IMR-90 (cell line): ENCODE measurements around the gene MRFAP1L1. TPM values are rescaled to one million over a fixed set of nuclear protein-coding genes. Genes with fewer than 3 reads are reported as not detected.

Experiments
- ATAC-seq: fragments of 200-7000 bp; cut with Tn5 transposase; 2 replicates; pipeline ENCODE4 v1.9.1; 2020; ENCODE audit warnings: low read depth, mild to moderate bottlenecking, moderate library complexity
- BruUV-seq: library from RNA; stranded (reverse); fragments of 400-500 nt; replicated peaks from 2 replicates; lab custom pipeline; 2021; lab: Mats Ljungman, UMichigan
- CTCF ChIA-PET: fragments of 300-600 bp; formaldehyde crosslinking; extraction: SDS; loops from one replicate; lab custom pipeline; 2021; ENCODE audit warnings: antibody characterized with exemption; lab: Yijun Ruan, JAX
- POLR2A ChIA-PET: fragments of 300-600 bp; sonication (Branson Sonifier 250); formaldehyde crosslinking; loops from one replicate; lab custom pipeline; 2022; ENCODE audit warnings: antibody characterized with exemption; ENCODE audit not compliant: unreplicated experiment; lab: Charles Lee
- DNase-seq: peaks from one replicate; pipeline ENCODE4 v3.0.0; 2013
- H2AFZ ChIP-seq: replicated peaks from 2 replicates; pipeline ENCODE3; 2013; ENCODE audit warnings: low read length, mild to moderate bottlenecking; ENCODE audit not compliant: poor library complexity
- H2AK5ac ChIP-seq: 2 replicates; pipeline ENCODE4 v1.6.1; 2013; ENCODE audit warnings: low read depth, low read length, inconsistent platforms
- H2AK9ac ChIP-seq: replicated peaks from 2 replicates; pipeline ENCODE3; 2013; ENCODE audit warnings: mild to moderate bottlenecking, low read depth, low read length, moderate library complexity; ENCODE audit not compliant: poor library complexity
- H2BK120ac ChIP-seq: 2 replicates; pipeline ENCODE4 v1.6.1; 2013; ENCODE audit warnings: low read depth, low read length, inconsistent platforms
- H2BK15ac ChIP-seq: 3 replicates; pipeline ENCODE4 v1.6.1; 2013; ENCODE audit warnings: low read depth, low read length, inconsistent platforms
- H2BK20ac ChIP-seq: 2 replicates; pipeline ENCODE4 v1.6.1; 2013; ENCODE audit warnings: low read depth, mild to moderate bottlenecking, inconsistent platforms, low read length, moderate library complexity
- H2BK5ac ChIP-seq: 2 replicates; pipeline ENCODE4 v1.6.1; 2013; ENCODE audit warnings: mild to moderate bottlenecking, low read depth, low read length, inconsistent platforms; ENCODE audit not compliant: poor library complexity, severe bottlenecking
- H3K14ac ChIP-seq: replicated peaks from 2 replicates; pipeline ENCODE4 v1.6.1; 2013; ENCODE audit warnings: low read depth, low read length, inconsistent platforms
- H3K18ac ChIP-seq: 2 replicates; pipeline ENCODE4 v1.6.1; 2013; ENCODE audit warnings: low read depth, low read length, control low read depth
- H3K23ac ChIP-seq: 2 replicates; pipeline ENCODE4 v1.6.1; 2013; ENCODE audit warnings: low read depth, low read length, inconsistent platforms
- H3K27ac ChIP-seq: 2 replicates; pipeline ENCODE4 v1.5.1; 2013; ENCODE audit warnings: mild to moderate bottlenecking, control low read depth, low read length; ENCODE audit not compliant: insufficient read depth
- H3K27me3 ChIP-seq: 2 replicates; pipeline ENCODE4 v1.6.1; 2013; ENCODE audit warnings: low read length; ENCODE audit not compliant: control insufficient read depth, insufficient read depth
- H3K36me3 ChIP-seq: 2 replicates; pipeline ENCODE4 v1.6.1; 2013; ENCODE audit warnings: low read length, mixed read lengths; ENCODE audit not compliant: control insufficient read depth, insufficient read depth
- H3K4ac ChIP-seq: 2 replicates; pipeline ENCODE4 v1.6.1; 2013; ENCODE audit warnings: low read depth, low read length, inconsistent platforms
- H3K4me1 ChIP-seq: 2 replicates; pipeline ENCODE4 v1.6.1; 2013; ENCODE audit warnings: low read length, mixed read lengths; ENCODE audit not compliant: control insufficient read depth, insufficient read depth
- H3K4me2 ChIP-seq: 2 replicates; pipeline ENCODE4 v1.6.1; 2013; ENCODE audit warnings: low read depth, mild to moderate bottlenecking, control low read depth, low read length, moderate library complexity
- H3K4me3 ChIP-seq: 2 replicates; pipeline ENCODE4 v1.5.1; 2013; ENCODE audit warnings: low read depth, mild to moderate bottlenecking, control low read depth, low read length, moderate library complexity; ENCODE audit not compliant: insufficient read depth
- H3K56ac ChIP-seq: 2 replicates; pipeline ENCODE4 v1.6.1; 2013; ENCODE audit warnings: low read length, inconsistent platforms; ENCODE audit not compliant: insufficient read depth; ENCODE audit errors: extremely low read depth
- H3K79me1 ChIP-seq, 2 experiments: 2 replicates each; pipeline ENCODE4 v1.6.1; 2013; ENCODE audit warnings: low read length in 2 of 2, inconsistent platforms in 1 of 2, low read depth in 1 of 2
- H3K9ac ChIP-seq: 2 replicates; pipeline ENCODE4 v1.6.1; 2013; ENCODE audit warnings: low read depth, low read length, control low read depth
- H3K9me1 ChIP-seq: 2 replicates; pipeline ENCODE4 v1.6.1; 2013; ENCODE audit warnings: low read length, inconsistent platforms; ENCODE audit not compliant: insufficient read depth
- H3K9me3 ChIP-seq: 2 replicates; pipeline ENCODE4 v1.6.1; 2013; ENCODE audit warnings: low read length; ENCODE audit not compliant: control insufficient read depth, insufficient read depth
- H4K20me1 ChIP-seq: 2 replicates; pipeline ENCODE4 v1.6.1; 2013; ENCODE audit warnings: low read length, inconsistent platforms; ENCODE audit not compliant: insufficient read depth
- H4K5ac ChIP-seq: 2 replicates; pipeline ENCODE4 v1.6.1; 2013; ENCODE audit warnings: mild to moderate bottlenecking, low read depth, low read length, control low read depth
- H4K8ac ChIP-seq, 2 experiments: 2 replicates each; pipeline ENCODE4 v1.6.1; 2013; ENCODE audit warnings: low read depth in 2 of 2, low read length in 2 of 2, control low read depth in 1 of 2, inconsistent platforms in 1 of 2
- H4K91ac ChIP-seq: 2 replicates; pipeline ENCODE4 v1.6.1; 2013; ENCODE audit warnings: low read depth, low read length, inconsistent platforms; ENCODE audit not compliant: insufficient read depth
- RFX5 ChIP-seq: IDR thresholded peaks from 2 replicates; pipeline ENCODE4 v1.8.0; 2012; ENCODE audit warnings: low read depth, mild to moderate bottlenecking, low read length, moderate library complexity
- WGBS, 2 experiments: methylation state at CpG; one replicate each; pipeline versions ENCODE4 v1.1.5 to v1.1.7; 2013; ENCODE audit warnings: missing lambda C conversion rate in 2 of 2; ENCODE audit not compliant: insufficient read length in 1 of 2; ENCODE audit errors: extremely low coverage in 2 of 2; 5-methylcytosine and 5-hydroxymethylcytosine counted together
- dilution Hi-C: fragments of 300-500 bp; cut with HindIII; formaldehyde crosslinking; loops from one replicate; pipeline ENCODE4 v1.14.3; 2018; ENCODE audit warnings: low sequenced_read_pairs; ENCODE audit not compliant: unreplicated experiment
- in situ Hi-C: fragments of 300-500 bp; cut with MboI; formaldehyde crosslinking; loops from 3 replicates; pipeline ENCODE4 v1.14.3; 2019; ENCODE audit warnings: low sequenced_read_pairs, inconsistent platforms, mixed read lengths
- intact Hi-C: fragments of 100-400 bp; cut with micrococcal nuclease; formaldehyde crosslinking; loops from 2 replicates; pipeline ENCODE4 v1.10.0; 2022
- polyA plus RNA-seq, 3 experiments: library from polyadenylated mRNA; depleted of rRNA; stranded (reverse); fragments of >200 nt; gene quantifications; 2 replicates each; pipeline ENCODE4 v1.2.3, GENCODE V29; 2012; ENCODE audit warnings: low replicate concordance in 1 of 3
- total RNA-seq: library from RNA; depleted of rRNA; stranded (reverse); fragments of >200 nt; gene quantifications from 2 replicates; pipeline ENCODE4 v1.2.3, GENCODE V29; 2012

MRFAP1L1 gene
- total and polyA plus RNA-seq, 2 of the 4 experiments (the other 2 are of a cell fraction), result 31.7 to 47.0 TPM

GRCh38 chr4:6748286-6748685 lies 38.6 kb upstream of the MRFAP1L1 start:
- BruUV-seq, result no TSS peak
- H3K4me1 ChIP-seq, result peaks cover 8% of the 10 kb centered on the region
- dilution Hi-C loops (no loop called here), intact Hi-C loops (no loop called here), in situ Hi-C loops (no loop called here)
- WGBS, 2 experiments, result 88% methylated on average over 6 of the region's 9 CpGs; no CpG with 5 or more reads in 1 of the 2 experiments
- H3K27me3 ChIP-seq, result no peaks in the 10 kb centered on the region
- no peak overlapping the region for H4K5ac ChIP-seq
- no peaks in the 10 kb centered on the region for H4K20me1 ChIP-seq
- H2BK5ac ChIP-seq, result no peak overlapping the region
- no peak overlapping the region for H2BK15ac ChIP-seq
- H3K14ac ChIP-seq, result no peak overlapping the region
- H3K4ac ChIP-seq, result no peak overlapping the region
- H2BK20ac ChIP-seq, result no peak overlapping the region
- no peak overlapping the region for H3K23ac ChIP-seq
- POLR2A ChIA-PET, result no interaction called here
- H4K8ac ChIP-seq, result no peak overlapping the region
- no peak overlapping the region for H2AK5ac ChIP-seq
- TF ChIP-seq RFX5, result no peak
- no peak overlapping the region for H2BK120ac ChIP-seq
- H2AK9ac ChIP-seq, result no peak overlapping the region
- H3K9me1 ChIP-seq, result no peaks in the 10 kb centered on the region; the same call in 1 of the 2 replicates
- H3K56ac ChIP-seq, result no peak overlapping the region
- H3K27ac ChIP-seq, result no peak overlapping the region
- H3K9me3 ChIP-seq, result no peaks in the 10 kb centered on the region
- H3K9ac ChIP-seq, result no peak overlapping the region
- H3K36me3 ChIP-seq, result no peaks in the 10 kb centered on the region
- ATAC-seq (no peak), DNase-seq (no peak)
- no peak overlapping the region for H2AFZ ChIP-seq
- no peak overlapping the region for H3K4me2 ChIP-seq
- CTCF ChIA-PET, result no interaction called here
- no peaks in the 10 kb centered on the region for H3K79me1 ChIP-seq
- H3K18ac ChIP-seq, result no peak overlapping the region
- H3K4me3 ChIP-seq, result no peak overlapping the region
- no peak overlapping the region for H4K91ac ChIP-seq
